ENCODE measurements around the gene VPS13A. TPM values are rescaled to one million over a fixed set of nuclear protein-coding genes. Genes with fewer than 3 reads are reported as not detected.

VPS13A gene
- total RNA-seq, 4 donors from 2014 or later, result 17.1 to 46.7 (median 26.7) TPM

DNA sequence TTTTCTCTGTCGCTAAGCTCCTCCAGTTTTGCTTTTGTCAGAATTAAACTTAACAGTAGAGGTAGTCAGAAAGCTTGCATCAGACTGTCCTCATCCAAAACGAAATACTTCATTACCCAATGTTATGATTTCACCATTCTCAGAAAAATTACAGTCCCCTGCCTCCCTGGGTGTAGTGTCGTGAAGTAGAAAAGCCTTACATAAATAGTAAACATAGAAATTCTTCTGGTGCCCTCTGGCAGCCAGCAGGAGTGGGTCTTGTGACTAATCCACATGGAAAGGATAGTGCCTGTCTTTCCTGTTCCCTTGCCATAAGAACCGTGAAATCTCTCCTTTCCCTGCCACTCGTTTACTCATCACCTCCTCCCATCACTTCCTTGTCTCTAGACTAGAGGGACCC is 240.2 kb downstream of the VPS13A start:
- H3K4me3 ChIP-seq, result no peak overlapping the region
- peaks cover 0 to 15% (median 3%) of the 10 kb centered on the region in 3 donors for H3K4me1 ChIP-seq
- intact Hi-C loops (cut with DNase I), result no loop called here
- TF ChIP-seq, protein P1, sequence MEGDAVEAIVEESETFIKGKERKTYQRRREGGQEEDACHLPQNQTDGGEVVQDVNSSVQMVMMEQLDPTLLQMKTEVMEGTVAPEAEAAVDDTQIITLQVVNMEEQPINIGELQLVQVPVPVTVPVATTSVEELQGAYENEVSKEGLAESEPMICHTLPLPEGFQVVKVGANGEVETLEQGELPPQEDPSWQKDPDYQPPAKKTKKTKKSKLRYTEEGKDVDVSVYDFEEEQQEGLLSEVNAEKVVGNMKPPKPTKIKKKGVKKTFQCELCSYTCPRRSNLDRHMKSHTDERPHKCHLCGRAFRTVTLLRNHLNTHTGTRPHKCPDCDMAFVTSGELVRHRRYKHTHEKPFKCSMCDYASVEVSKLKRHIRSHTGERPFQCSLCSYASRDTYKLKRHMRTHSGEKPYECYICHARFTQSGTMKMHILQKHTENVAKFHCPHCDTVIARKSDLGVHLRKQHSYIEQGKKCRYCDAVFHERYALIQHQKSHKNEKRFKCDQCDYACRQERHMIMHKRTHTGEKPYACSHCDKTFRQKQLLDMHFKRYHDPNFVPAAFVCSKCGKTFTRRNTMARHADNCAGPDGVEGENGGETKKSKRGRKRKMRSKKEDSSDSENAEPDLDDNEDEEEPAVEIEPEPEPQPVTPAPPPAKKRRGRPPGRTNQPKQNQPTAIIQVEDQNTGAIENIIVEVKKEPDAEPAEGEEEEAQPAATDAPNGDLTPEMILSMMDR (IDR thresholded peaks at IDR 0.05), result no peak
- WGBS, 2 donors, result 24 to 45% methylated on average over 5 of the region's 5 CpGs
- no peak for DNase-seq
- no peaks in the 10 kb centered on the region for H3K27me3 ChIP-seq
- peaks cover 0 to 2% (median 0%) of the 10 kb centered on the region in 3 donors for H3K36me3 ChIP-seq
- H3K27ac ChIP-seq, result peak overlapping the region in 3 of 4 donors; percentile 26 to 73 (median 64)
- H3K9me3 ChIP-seq, result no peaks in the 10 kb centered on the region

DNA sequence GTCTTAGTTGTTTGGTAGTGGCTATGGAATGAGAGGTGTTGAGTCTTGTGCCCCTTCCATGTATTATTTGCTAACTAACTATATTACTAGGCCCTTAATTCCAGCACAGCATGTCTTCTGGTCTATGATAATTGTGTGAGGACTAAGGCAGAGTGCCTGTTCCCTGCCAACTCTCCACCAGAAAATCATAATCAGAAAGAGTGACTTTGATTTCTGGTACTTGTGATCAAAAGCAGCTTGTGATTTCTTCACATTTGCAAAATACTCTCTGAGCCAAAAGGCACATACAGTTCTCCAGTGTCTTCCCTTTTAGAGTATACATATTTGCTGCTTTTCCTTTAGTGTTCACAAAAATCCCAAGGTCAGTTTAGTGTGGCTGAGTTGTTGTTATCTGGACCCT is 240.9 kb downstream of the VPS13A start:
- TF ChIP-seq, protein P1 (IDR thresholded peaks at IDR 0.05), result no peak
- no peak for TF ChIP-seq POLR2A (IDR thresholded peaks at IDR 0.05)
- Histone ChIP-seq H3K36me3 (peaks cover 0 to 6% (median 0%) of the 10 kb centered on the region in 3 donors), H3K9me3 (no peaks in the 10 kb centered on the region), H3K4me3 (no peak overlapping the region), H3K27me3 (no peaks in the 10 kb centered on the region), H3K27ac (peak overlapping the region in 3 of 4 donors; percentile 26 to 73 (median 64)), H3K4me1 (peaks cover 0 to 15% (median 3%) of the 10 kb centered on the region in 3 donors)
- intact Hi-C loops (cut with DNase I), result no loop called here
- DNase-seq, result no peak

DNA sequence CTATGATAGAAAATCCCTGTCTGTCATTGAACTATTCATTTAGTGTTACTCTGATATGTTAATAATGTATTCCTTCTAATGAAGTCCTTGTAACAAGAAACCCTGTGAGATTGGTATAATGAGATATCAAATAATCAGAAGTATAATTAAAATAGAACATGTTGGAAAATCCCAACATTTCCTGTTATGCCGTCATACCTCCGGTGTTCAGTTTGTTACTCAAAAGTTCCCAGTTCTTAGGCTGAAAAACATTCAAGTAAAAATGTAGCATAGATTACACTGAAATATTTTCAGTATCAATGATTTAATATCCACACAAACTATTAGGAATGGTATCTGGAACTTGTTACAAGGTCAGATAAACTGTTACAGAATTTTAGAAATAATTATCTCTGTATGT is 243.3 kb downstream of the VPS13A start:
- no peak for DNase-seq
- Histone ChIP-seq H3K4me3 (no peak overlapping the region), H3K4me1 (peaks cover 0 to 15% (median 3%) of the 10 kb centered on the region in 3 donors), H3K36me3 (peaks cover 0 to 6% (median 0%) of the 10 kb centered on the region in 3 donors), H3K9me3 (no peaks in the 10 kb centered on the region), H3K27me3 (no peaks in the 10 kb centered on the region), H3K27ac (no peak overlapping the region)
- intact Hi-C loops (cut with DNase I), result no loop called here
- TF ChIP-seq, protein P1 (IDR thresholded peaks at IDR 0.05), result no peak
- no peak for TF ChIP-seq POLR2A (IDR thresholded peaks at IDR 0.05)
- 75 to 90% methylated on average over 2 of the region's 2 CpGs for WGBS, 2 donors

DNA sequence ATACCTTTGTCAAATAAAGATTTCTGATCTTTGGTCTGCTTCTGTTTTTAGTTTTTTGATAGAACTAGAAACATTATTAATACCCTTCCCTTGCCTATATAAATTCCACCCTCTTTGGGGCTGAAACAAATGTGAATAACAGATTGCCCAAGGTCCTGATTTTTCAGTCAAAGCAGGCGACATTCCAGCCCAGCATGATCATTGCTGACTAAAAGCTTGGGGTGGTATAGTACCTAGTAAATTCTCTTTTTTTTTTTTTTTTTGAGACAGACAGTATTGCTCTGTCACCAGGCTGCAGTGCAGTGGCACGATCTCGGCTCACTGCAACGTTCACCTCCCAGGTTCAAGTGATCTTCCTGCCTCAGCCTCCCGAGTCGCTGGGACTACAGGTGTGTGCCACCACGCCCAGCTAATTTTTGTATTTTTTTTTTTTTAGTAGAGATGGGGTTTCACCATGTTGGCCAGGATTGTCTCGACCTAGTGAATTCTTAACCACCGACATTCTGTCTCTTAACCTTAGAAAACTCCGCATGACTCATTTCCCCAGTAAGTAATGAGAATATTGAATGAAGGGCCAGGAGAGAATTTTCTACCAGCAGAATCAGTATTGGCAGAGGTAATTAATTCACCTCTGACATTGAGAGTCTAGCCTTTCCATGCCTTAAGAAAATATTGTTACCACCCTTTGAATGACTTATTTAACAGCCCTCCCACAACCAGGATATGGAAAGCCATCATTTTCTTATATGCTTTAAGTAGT is 244.4 kb downstream of the VPS13A start:
- Histone ChIP-seq H3K27ac (no peak overlapping the region), H3K27me3 (no peaks in the 10 kb centered on the region), H3K4me3 (no peak overlapping the region), H3K36me3 (peaks cover 0 to 6% (median 0%) of the 10 kb centered on the region in 3 donors), H3K4me1 (peaks cover 0 to 15% (median 3%) of the 10 kb centered on the region in 3 donors), H3K9me3 (no peaks in the 10 kb centered on the region)
- DNase-seq, result no peak
- TF ChIP-seq POLR2A (IDR thresholded peaks at IDR 0.05), result no peak
- TF ChIP-seq, protein P1 (IDR thresholded peaks at IDR 0.05), result no peak
- intact Hi-C loops (cut with DNase I), result no loop called here
- 77 to 93% methylated on average over 10 of the region's 10 CpGs for WGBS, 2 donors

DNA sequence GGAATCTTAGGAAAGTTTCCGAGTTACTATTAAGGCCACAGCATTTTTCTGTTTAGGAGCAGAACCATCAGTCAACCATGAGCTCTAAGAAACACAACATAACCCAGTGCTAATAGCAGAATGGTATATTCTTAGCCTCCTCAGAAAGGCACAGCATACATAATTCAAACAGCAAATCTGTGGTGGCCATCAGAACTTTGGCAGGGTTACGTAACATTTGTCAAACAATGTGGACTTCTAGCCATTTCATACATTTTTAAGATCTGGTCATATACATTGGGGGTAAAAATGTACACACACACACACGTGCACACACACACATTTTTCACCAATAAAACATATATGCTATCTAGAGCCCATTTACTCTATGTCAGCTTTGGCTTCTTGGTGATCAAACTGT is 245.6 kb downstream of the VPS13A start:
- peaks cover 0 to 6% (median 0%) of the 10 kb centered on the region in 3 donors for H3K36me3 ChIP-seq
- intact Hi-C loops (cut with DNase I), result no loop called here
- H3K4me1 ChIP-seq, result peaks cover 0 to 6% (median 0%) of the 10 kb centered on the region in 3 donors
- H3K4me3 ChIP-seq, result no peak overlapping the region
- H3K9me3 ChIP-seq, result no peaks in the 10 kb centered on the region
- no peak for TF ChIP-seq POLR2A (IDR thresholded peaks at IDR 0.05)
- TF ChIP-seq, protein P1 (IDR thresholded peaks at IDR 0.05), result no peak
- no peak for DNase-seq
- H3K27ac ChIP-seq, result no peak overlapping the region
- no peaks in the 10 kb centered on the region for H3K27me3 ChIP-seq
- 97 to 98% methylated on average over 2 to 3 of the region's 3 CpGs for WGBS, 2 donors
